ENCODE results near the gene RAB32.
"Not testable (repeated sequence)": the region's sequence is repeated elsewhere in the genome, so short reads cannot be mapped to it uniquely, and the experiment has no call there.

RAB32 gene

GRCh38 chr6:146547889-146548288, 4.3 kb downstream of the RAB32 start:
- Histone ChIP-seq H3K9ac (ENCODE audit: low read length) (no peak overlapping the region), H3K36me3 (ENCODE audit: control insufficient read depth, insufficient read depth, low read length) (peaks cover 9% of the 10 kb centered on the region), H3K4me1 (ENCODE audit: control insufficient read depth, insufficient read depth, low read length) (peaks cover 21% of the 10 kb centered on the region), H3K4me3 (ENCODE audit: low read depth, low read length) (no peak overlapping the region), H3K27ac (ENCODE audit: low read depth, low read length) (no peak overlapping the region), H3K27me3 (ENCODE audit: control insufficient read depth, insufficient read depth, low read length) (no peaks in the 10 kb centered on the region), H3K9me3 (ENCODE audit: control insufficient read depth, insufficient read depth, low read depth, low read length) (no peaks in the 10 kb centered on the region)

DNA sequence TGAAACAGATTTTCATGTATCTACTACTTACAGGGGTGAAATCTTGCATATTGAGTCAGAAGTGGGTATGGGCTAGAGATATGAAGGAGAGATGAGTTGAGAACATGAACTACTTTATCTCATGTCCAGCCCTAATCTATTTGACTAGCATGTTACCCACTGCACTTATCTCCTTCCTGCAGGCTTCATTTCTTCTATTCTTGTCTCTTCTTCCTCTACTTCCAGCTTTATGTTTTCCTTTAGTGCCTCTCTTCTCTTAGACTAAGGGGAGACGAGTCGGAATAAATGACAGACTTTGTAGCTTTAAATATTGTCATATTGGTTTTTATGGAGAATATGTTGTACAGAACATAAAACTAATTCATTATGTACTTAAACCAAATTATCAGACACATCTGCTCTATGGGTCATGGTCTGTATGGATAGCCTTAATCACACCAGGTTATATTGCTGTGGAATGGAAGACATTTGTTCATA, 5.3 kb downstream of the RAB32 start:
- no peak overlapping the region for H3K4me3 ChIP-seq (ENCODE audit: low read depth, low read length)
- H3K27me3 ChIP-seq (ENCODE audit: control insufficient read depth, insufficient read depth, low read length) = no peaks in the 10 kb centered on the region
- H3K36me3 ChIP-seq (ENCODE audit: control insufficient read depth, insufficient read depth, low read length) = peaks cover 9% of the 10 kb centered on the region
- no peak overlapping the region for H3K27ac ChIP-seq (ENCODE audit: low read depth, low read length)
- peaks cover 21% of the 10 kb centered on the region for H3K4me1 ChIP-seq (ENCODE audit: control insufficient read depth, insufficient read depth, low read length)
- H3K9ac ChIP-seq (ENCODE audit: low read length) = no peak overlapping the region
- H3K9me3 ChIP-seq (ENCODE audit: control insufficient read depth, insufficient read depth, low read depth, low read length) = no peaks in the 10 kb centered on the region

GRCh38 chr6:146550911-146551310, 7.3 kb downstream of the RAB32 start:
- H3K36me3 ChIP-seq (ENCODE audit: control insufficient read depth, insufficient read depth, low read length) = peaks cover 20% of the 10 kb centered on the region
- no peaks in the 10 kb centered on the region for H3K9me3 ChIP-seq (ENCODE audit: control insufficient read depth, insufficient read depth, low read depth, low read length)
- no peak overlapping the region for H3K4me3 ChIP-seq (ENCODE audit: low read depth, low read length)
- H3K27ac ChIP-seq (ENCODE audit: low read depth, low read length) = no peak overlapping the region
- H3K4me1 ChIP-seq (ENCODE audit: control insufficient read depth, insufficient read depth, low read length) = peaks cover 9% of the 10 kb centered on the region
- no peak overlapping the region for H3K9ac ChIP-seq (ENCODE audit: low read length)
- no peaks in the 10 kb centered on the region for H3K27me3 ChIP-seq (ENCODE audit: control insufficient read depth, insufficient read depth, low read length)

DNA sequence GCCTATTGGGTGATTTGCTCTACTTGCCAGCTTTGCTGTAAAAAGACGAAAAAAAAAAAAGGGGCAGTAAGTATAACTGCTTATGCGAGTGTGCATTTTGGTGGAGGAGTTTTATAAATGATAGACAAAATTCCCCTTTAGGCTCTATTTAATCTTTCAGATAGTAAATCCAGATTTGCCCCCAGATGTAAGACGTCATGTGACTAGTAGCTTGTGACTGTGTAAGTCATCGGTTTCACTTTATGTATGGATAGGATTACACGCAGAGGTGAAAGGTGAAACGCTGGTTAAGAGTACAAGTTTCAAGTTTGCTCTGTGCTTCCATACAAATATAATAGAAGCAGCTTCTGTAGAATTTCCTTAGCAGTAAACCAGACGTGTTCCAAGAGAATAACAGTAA, 7.9 kb downstream of the RAB32 start:
- H3K4me3 ChIP-seq (ENCODE audit: low read depth, low read length) = no peak overlapping the region
- no peak overlapping the region for H3K27ac ChIP-seq (ENCODE audit: low read depth, low read length)
- no peaks in the 10 kb centered on the region for H3K27me3 ChIP-seq (ENCODE audit: control insufficient read depth, insufficient read depth, low read length)
- peaks cover 3% of the 10 kb centered on the region; the same call in 1 of the 2 replicates for H3K4me1 ChIP-seq (ENCODE audit: control insufficient read depth, insufficient read depth, low read length)
- H3K9me3 ChIP-seq (ENCODE audit: control insufficient read depth, insufficient read depth, low read depth, low read length) = no peaks in the 10 kb centered on the region
- H3K9ac ChIP-seq (ENCODE audit: low read length) = no peak overlapping the region
- peaks cover 20% of the 10 kb centered on the region for H3K36me3 ChIP-seq (ENCODE audit: control insufficient read depth, insufficient read depth, low read length)

- no peaks in the 10 kb centered on the region for H3K27me3 ChIP-seq (ENCODE audit: control insufficient read depth, insufficient read depth, low read length)
- no peak overlapping the region for H3K9ac ChIP-seq (ENCODE audit: low read length)
- no peaks in the 10 kb centered on the region for H3K4me1 ChIP-seq (ENCODE audit: control insufficient read depth, insufficient read depth, low read length)
- H3K9me3 ChIP-seq (ENCODE audit: control insufficient read depth, insufficient read depth, low read depth, low read length) = no peaks in the 10 kb centered on the region
- H3K27ac ChIP-seq (ENCODE audit: low read depth, low read length) = no peak overlapping the region
- peaks cover 20% of the 10 kb centered on the region for H3K36me3 ChIP-seq (ENCODE audit: control insufficient read depth, insufficient read depth, low read length)
- no peak overlapping the region for H3K4me3 ChIP-seq (ENCODE audit: low read depth, low read length)
These were observed 9.9 kb downstream of the RAB32 start for GRCh38 chr6:146553377-146554135.

GRCh38 chr6:146560607-146561006, 17.0 kb downstream of the RAB32 start:
- H3K9me3 ChIP-seq (ENCODE audit: control insufficient read depth, insufficient read depth, low read depth, low read length) = no peaks in the 10 kb centered on the region
- no peaks in the 10 kb centered on the region for H3K27me3 ChIP-seq (ENCODE audit: control insufficient read depth, insufficient read depth, low read length)
- no peaks in the 10 kb centered on the region for H3K4me1 ChIP-seq (ENCODE audit: control insufficient read depth, insufficient read depth, low read length)
- H3K9ac ChIP-seq (ENCODE audit: low read length) = no peak overlapping the region
- H3K4me3 ChIP-seq (ENCODE audit: low read depth, low read length) = no peak overlapping the region
- no peak overlapping the region for H3K27ac ChIP-seq (ENCODE audit: low read depth, low read length)
- H3K36me3 ChIP-seq (ENCODE audit: control insufficient read depth, insufficient read depth, low read length) = no peaks in the 10 kb centered on the region

GRCh38 chr6:146566661-146567060, 23.0 kb downstream of the RAB32 start:
- not testable (repeated sequence) for H3K36me3 ChIP-seq (ENCODE audit: control insufficient read depth, insufficient read depth, low read length); H3K4me1 ChIP-seq (ENCODE audit: control insufficient read depth, insufficient read depth, low read length); H3K27ac ChIP-seq (ENCODE audit: low read depth, low read length); H3K9ac ChIP-seq (ENCODE audit: low read length); H3K9me3 ChIP-seq (ENCODE audit: control insufficient read depth, insufficient read depth, low read depth, low read length); H3K4me3 ChIP-seq (ENCODE audit: low read depth, low read length); H3K27me3 ChIP-seq (ENCODE audit: control insufficient read depth, insufficient read depth, low read length)

DNA sequence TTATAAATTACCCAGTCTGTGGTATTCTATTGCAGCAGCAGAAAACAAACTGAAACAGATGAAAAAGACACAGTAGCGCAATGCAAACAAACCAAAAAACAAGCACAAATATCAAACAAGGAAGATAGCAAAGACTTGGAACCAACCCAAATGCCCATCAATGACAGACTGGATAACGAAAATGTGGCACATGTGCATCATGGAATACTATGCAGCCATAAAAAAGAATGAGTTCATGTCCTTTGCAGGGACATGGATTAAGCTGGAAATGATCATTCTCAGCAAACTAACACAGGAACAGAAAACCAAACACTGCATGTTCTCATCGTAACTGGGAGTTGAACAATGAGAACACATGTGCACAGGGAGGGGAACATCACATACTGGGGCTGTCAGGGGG, 25.0 kb downstream of the RAB32 start:
- H3K9me3 ChIP-seq (ENCODE audit: control insufficient read depth, insufficient read depth, low read depth, low read length); H3K9ac ChIP-seq (ENCODE audit: low read length); H3K4me1 ChIP-seq (ENCODE audit: control insufficient read depth, insufficient read depth, low read length); H3K4me3 ChIP-seq (ENCODE audit: low read depth, low read length); H3K27ac ChIP-seq (ENCODE audit: low read depth, low read length); H3K36me3 ChIP-seq (ENCODE audit: control insufficient read depth, insufficient read depth, low read length); H3K27me3 ChIP-seq (ENCODE audit: control insufficient read depth, insufficient read depth, low read length): not testable (repeated sequence)

- no peak overlapping the region for H3K4me3 ChIP-seq (ENCODE audit: low read depth, low read length)
- H3K9ac ChIP-seq (ENCODE audit: low read length) = no peak overlapping the region
- no peaks in the 10 kb centered on the region for H3K9me3 ChIP-seq (ENCODE audit: control insufficient read depth, insufficient read depth, low read depth, low read length)
- H3K4me1 ChIP-seq (ENCODE audit: control insufficient read depth, insufficient read depth, low read length) = no peaks in the 10 kb centered on the region
- H3K27ac ChIP-seq (ENCODE audit: low read depth, low read length) = no peak overlapping the region
- H3K27me3 ChIP-seq (ENCODE audit: control insufficient read depth, insufficient read depth, low read length) = no peaks in the 10 kb centered on the region
- H3K36me3 ChIP-seq (ENCODE audit: control insufficient read depth, insufficient read depth, low read length) = no peaks in the 10 kb centered on the region
These were observed 30.6 kb downstream of the RAB32 start for GRCh38 chr6:146574211-146574610.

DNA sequence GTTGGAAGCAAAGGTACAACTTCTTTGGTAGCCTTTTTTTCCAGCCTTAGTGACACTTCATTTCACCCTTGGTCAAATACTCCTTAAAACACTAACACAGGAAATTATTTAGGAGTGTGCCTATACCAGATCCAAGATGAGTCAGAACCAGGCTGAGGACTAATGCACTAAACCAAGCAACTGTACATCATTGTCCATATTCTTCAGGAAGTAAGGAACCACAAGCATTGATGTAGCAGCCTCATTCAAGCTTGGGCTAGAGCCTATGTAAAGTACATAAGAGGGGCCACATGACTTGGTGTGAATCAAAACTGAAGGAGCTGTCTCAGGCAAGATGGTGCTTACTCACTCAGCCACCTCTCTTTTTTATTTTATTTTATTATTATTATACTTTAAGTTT, 34.4 kb downstream of the RAB32 start:
- no peaks in the 10 kb centered on the region for H3K9me3 ChIP-seq (ENCODE audit: control insufficient read depth, insufficient read depth, low read depth, low read length)
- no peak overlapping the region for H3K9ac ChIP-seq (ENCODE audit: low read length)
- H3K27me3 ChIP-seq (ENCODE audit: control insufficient read depth, insufficient read depth, low read length) = no peaks in the 10 kb centered on the region
- no peak overlapping the region for H3K4me3 ChIP-seq (ENCODE audit: low read depth, low read length)
- H3K4me1 ChIP-seq (ENCODE audit: control insufficient read depth, insufficient read depth, low read length) = no peaks in the 10 kb centered on the region
- no peaks in the 10 kb centered on the region for H3K36me3 ChIP-seq (ENCODE audit: control insufficient read depth, insufficient read depth, low read length)
- no peak overlapping the region for H3K27ac ChIP-seq (ENCODE audit: low read depth, low read length)

DNA sequence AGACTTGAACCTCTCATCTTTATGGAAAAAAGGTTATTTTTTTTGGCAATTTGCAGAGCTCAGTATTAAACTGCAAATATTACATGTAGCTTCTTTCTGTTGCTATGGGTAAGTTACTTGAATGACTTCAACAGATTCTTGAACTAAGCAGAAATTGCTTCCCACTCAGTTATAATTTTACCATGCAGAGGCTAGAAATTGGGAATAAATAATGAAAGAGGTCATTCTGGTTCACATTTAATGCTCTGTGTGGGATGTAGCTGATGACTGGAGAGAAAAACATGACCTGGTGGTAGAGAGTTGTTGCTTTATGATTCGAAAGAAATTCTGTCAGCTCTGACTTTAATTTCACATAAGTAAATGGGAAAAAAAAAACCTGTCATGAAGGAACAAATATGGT, 38.3 kb downstream of the RAB32 start:
- H3K27me3 ChIP-seq (ENCODE audit: control insufficient read depth, insufficient read depth, low read length) = no peaks in the 10 kb centered on the region
- no peaks in the 10 kb centered on the region for H3K9me3 ChIP-seq (ENCODE audit: control insufficient read depth, insufficient read depth, low read depth, low read length)
- H3K27ac ChIP-seq (ENCODE audit: low read depth, low read length) = no peak overlapping the region
- no peak overlapping the region for H3K9ac ChIP-seq (ENCODE audit: low read length)
- H3K4me3 ChIP-seq (ENCODE audit: low read depth, low read length) = no peak overlapping the region
- no peaks in the 10 kb centered on the region for H3K36me3 ChIP-seq (ENCODE audit: control insufficient read depth, insufficient read depth, low read length)
- no peaks in the 10 kb centered on the region for H3K4me1 ChIP-seq (ENCODE audit: control insufficient read depth, insufficient read depth, low read length)
